HPDE6-E6E7 (cell line): ENCODE results near the gene ZNF423.

ENCODE experiments used
- DNase-seq: peaks from one replicate; pipeline ENCODE4 v3.0.0; 2011; ENCODE audit warnings: missing footprints; ENCODE audit errors: extremely low spot score

The ZNF423 gene

DNA sequence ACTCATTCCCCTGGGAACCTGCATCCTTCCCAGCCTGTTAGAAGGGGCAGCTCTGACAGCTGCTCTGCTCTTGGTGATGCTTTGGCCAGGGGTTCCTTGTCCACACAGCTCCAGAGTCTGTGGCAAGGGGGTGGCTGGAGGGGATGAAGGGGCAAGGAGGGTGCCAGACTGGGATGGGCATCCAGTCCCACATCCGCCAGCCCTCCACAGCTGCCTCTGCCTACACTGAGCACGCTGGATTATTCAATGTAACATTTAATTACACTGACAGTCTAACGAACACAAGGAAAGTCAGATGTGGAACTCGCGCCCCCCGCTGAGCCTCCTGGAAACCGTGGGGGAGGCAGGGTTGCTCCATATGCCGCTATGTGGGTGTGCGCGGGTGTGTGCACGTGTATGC lies 381.2 kb downstream of the ZNF423 start:
- no peak for DNase-seq

DNA sequence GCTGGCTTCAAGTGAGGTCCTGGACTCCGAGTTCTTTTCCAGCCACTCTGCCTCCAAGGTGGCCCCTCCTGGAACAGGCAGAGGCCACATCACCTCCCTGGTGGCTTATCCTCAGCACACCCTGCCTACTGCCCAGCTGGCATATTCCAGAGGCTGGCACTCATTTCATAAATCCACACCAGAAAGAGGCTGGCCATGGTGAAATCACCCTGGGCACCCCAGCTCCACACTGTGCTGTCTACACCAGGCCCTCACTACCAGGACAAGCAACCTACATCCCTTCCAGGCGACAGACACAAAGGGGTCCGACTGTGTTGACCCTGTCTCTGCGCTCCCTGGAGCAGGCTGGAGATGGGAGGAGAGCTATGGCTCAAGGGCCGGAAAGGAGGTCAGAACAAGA lies 382.1 kb downstream of the ZNF423 start:
- no peak for DNase-seq

DNA sequence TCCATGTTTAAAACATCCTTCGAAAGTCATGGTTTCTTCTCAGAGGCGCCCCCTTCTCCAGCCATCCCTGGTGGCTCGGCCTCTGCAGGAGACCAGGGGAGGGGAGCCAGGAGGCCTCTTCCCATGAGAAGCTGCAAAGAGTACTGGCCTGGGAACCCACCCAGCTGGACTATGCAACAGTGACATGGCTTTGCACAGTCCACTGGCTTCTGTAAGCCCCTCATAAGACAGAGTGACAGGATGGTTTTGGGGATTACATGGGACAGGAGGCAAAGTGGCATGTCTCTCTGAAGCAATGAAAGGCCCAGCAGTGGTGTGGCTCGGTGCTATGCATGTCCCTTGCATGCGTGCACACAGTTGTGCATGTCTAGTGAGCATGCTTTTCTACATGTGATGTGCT lies 382.8 kb downstream of the ZNF423 start:
- DNase-seq = no peak

DNA sequence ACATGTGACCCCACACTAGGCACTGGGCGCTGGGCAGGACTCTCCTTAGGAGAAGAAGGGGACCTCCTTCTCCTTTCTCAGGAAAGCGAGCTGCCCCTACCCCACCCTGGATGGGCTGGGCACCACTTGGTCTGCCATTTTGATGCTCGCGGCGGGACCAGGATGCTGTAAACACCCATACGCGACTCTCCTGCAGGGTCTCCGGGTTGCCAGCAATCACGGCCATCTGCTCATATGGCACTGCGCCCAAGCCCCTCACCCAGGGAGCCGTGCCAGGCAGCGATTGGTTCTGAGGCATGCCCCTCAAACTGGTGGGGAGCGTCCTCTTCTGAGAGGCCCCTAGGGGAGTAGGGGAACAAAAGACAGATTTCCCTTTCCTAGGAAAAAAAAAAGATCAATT lies 383.3 kb downstream of the ZNF423 start:
- no peak for DNase-seq

DNA sequence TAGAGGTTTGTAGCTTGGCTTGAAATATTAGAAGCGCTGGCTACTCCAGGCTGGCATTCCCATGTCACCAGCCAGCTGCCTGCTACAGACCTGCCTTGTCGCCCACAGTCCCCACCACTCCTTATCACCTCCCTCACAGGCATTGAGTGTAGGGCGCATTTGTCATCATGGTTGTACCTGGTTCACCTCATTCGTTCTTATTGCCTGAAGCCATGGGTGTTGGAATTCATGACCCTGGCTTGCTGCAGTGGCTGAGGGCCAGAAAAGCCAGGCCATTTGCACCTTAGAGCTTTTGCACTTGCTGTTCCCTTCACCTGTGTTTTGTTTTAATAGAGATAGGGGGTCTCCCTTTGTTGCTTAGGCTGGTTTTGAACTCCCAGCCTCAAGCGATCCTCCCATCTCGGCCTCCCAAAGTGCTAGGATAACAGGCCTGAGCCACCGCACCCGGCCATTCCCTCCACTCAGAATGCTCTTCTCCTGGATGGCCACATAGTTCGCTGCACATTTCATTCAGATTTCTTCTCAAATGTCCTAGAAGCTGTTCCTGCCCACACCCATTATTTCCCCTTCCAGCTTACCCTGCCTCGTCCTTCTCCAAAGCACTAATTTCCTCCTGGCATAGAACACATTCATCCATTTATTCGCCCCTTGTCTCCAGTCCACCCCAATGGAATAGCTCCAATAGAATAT lies 384.7 kb downstream of the ZNF423 start:
- DNase-seq = no peak

DNA sequence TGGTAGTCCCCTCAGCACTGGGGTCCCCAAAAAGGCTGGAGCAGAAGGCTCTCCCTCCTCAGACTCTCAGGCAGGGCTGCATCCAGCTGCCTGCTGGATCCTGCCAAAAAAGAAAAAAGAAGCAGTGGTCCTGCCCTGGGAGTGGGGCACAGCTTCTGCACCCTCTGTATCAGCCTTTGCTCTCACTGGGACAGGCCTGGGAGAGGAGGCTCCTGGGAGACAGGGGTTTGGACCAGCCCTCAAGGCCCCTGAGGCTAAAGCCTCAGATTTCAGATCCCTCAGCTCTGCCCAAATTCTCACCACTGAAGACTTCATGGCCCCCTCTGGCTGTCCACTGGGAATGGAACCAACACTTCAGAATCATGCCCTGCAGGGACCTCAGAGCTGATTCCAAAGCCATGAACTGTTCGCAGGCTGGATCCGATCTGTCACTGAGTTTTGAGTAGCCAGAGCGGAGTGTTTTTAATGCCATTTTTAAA lies 385.4 kb downstream of the ZNF423 start:
- DNase-seq = no peak

DNA sequence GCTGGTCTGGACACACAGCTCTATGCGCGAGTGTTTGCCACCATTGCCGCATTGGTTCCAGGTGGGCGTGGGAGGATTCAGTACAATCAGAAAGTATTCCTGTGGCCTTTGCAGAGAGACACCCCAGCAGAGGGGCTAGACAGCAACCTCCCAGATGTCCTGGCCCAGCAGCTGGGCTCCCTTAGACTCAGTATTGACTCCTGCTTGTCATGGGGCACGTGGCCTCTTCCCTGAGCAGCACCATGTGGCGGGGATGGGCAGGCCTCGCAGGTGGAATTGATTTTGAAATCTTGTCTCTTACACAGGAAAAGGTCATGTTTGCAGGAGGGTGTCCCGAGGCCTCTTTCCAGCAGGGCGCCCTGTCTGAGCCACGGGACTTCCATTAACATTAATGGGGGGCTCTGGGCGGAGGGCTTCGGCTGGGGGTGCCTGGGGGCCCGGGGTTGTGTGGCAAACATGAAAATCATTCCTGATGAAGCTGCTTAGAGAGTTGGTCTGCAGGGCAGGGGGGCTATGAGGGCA lies 385.9 kb downstream of the ZNF423 start:
- no peak for DNase-seq

DNA sequence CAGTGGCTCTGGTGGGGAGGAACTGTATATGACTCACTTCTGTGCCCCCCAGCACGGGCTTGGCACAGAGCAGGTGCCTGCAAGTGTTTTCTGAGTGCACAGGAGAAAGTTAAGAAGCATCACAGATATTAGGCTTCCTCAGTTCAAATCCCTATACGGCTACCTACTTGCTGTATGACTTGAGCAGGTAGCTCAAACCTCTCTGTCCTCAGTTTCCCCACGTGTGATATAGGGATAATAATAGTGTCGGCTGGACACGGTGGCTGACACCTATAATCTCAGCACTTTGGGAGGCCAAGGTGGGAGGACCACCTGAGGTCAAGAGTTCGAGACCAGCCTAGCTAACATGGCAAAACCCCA lies 386.6 kb downstream of the ZNF423 start:
- DNase-seq = no peak

DNA sequence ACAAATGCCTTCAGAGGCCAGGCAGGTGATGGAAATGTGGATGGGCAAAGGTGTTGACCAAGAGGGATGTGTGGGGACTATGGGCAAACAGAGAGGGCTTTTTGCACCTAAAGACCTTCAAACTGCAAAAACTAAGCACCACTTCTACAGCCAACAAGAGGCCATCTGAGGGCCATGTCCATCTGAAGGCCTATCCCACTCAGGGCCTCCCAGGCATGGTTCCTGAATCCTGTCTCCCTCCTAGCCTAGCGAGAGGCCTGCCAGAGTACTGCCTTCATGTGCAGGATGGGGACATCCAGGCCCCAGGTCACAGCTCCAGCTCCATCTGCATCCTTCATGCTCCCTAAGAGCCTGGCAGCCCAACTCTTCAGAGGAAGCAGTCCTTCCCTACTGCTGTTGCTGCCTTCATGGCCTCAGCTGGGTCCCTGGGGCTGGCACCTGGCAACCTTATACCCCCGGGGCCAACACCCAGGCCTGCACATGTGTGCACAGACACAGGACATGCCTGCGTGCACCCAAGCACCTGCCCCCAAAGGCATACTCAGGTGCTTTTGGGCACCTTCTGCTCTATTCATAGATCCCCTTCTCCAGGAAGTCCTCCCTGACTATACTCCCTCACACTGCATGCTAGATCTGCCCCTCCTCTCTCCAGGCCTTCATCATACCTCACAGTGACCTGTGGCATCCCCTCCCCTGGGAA lies 387.2 kb downstream of the ZNF423 start:
- no peak for DNase-seq

DNA sequence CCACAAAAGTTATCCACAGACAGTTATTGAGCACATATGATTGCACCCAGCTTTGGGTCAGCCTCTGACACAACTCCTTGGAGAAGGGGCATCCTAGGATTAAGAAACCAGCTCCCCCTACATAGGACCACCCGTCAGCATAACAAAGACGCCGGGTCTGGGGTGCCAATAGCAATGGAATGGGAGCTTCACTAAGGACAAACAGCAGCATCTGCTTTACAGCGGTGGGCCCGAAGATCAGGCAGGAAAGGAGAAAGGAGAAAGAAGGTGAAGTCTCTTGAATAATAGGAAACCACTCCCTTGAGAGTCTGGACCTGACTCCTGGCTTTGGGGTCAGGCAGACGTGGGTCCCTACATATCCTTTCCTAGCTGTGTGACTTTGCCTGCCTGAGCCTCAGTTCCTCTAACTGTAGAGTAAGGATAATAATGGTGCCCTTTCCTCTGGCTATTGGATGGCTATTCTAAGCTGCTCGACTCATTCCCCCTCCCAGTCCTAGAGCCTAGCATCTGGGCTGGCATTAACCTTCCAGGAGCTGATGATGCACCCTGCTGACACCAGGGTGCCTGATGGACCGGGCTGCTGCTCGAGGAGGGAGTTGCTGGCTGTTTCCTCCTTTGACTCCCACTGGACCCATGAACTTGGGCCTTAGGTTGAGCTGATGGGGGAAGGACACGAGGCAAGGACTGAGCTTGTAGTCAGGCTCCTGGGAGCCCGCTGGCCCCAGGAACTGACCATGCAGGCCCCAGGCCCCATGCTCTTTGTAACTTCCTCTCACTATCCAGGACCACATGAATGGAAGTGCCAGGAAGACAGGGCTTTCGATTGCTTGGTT lies 388.2 kb downstream of the ZNF423 start:
- no peak for DNase-seq

DNA sequence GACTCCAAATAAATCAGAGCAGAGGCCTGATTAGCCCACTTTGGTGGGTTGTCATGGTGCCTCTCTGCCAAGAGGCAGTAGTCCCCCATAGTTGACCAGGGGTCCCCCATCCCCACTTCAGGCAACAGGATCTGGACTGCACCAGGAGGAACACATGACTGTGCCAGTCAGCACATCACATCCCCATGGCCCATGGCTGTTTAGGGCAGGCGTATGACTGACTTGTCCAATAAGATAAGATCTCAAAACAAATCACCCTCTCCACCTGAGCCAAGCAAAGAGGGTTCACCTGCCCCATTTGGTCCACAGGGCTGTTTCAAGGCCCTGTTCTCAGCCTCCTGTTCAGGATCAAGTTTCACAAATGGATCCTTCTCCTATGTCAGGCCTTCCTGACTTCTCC lies 389.0 kb downstream of the ZNF423 start:
- no peak for DNase-seq

DNA sequence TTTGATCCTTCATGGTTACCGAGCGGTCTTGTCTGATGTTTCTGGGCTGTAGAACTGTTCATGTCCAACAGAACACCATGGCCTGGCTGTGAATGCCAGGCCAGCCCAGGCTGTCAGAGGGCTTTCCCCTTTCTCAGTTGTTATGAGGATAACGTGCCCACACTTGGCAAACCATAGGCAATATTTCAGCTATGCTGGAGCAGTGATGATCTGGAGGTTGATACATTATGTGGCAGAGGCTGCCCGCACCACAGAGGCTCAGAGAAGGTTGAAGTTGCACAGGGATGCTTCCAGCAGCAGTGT lies 389.4 kb downstream of the ZNF423 start:
- no peak for DNase-seq

DNA sequence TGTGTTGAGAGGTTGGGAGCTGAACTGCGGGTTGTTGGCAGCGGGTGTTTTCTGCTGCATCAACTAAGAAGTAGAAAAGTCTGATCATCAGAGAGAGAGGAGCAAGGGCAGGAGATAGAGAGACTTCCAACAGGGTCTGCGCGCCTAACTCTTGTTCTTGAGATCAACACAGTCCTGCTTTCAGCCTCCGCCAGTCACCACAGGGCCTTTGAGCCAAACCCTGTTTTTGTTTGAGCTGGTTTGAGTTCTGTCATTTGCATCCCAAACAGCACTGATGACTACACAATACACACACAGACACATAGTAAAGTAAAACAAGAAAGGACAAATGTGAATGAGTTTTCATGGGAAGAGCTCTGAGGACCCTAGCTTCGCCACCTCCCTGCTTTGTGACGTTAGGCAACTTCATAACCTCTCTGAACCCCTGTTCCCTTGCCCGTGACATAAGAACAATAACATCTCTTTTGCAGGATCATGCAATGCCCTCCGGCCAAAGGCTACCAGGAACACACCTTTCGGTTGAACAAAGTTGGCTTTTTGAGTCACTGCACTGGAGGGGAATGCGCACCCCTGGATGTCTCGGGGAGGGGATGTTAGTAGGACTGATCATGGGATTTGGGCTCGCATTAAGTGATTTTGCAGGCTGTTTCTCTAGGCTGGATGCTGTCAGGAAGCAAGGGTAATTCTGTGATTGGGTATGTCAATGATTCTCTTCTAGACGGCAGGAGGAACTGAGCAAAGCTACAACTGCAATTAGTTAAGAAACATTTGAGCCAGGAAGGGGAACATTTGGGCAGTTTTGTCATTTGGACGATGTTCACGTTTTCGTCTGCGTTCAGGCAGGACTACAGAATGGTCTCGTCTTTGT lies 390.0 kb downstream of the ZNF423 start:
- no peak for DNase-seq

DNA sequence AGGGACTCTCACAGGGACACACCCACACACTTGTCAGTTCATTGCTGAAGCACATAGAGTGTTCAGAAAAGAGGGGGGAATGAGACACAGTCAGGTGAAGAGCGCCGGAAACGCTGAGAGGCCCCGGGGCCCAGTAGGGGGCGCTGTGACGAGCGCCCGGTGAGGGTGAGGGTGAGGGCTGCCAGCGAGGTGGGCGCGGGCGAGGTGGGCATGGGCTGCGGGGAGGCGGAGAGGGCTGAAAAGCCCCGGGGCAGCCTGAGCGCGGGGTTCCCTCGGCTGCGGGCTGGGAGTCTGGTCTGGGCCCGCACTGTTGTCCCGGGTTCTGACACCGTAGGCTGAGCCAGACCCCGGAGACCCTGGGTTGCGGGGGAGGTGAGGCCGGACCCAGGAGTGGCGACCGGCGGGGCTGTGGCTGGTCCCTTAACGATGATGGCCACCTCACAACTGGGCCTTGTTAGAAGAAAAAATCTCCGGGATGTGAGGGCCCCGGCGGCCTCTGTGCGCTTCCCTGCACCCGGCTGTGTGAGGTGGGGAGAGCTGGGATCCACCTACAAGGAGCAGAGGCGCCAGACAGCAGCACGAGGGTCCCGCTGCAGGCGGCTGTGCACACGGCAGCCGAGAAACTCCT lies 390.9 kb downstream of the ZNF423 start:
- no peak for DNase-seq

DNA sequence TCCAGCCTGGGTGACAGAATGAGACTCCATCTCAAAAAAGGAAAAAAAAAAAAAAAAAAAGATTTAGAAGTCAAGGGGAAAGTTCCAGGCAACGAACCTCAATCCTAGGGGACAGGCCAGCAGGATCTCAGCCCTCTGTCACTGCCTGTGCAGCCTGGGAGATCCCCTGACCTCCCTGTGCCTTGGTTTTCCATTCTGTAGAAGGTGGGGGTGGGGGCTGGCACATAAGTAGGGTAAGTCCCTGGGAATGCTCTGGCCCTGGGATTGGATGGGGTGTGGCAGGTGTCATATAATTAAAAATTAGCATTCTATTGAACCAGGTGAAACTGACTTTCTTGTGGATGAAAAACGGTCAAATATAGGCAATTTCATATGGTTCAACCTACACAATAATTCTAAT lies 391.8 kb downstream of the ZNF423 start:
- no peak for DNase-seq

DNA sequence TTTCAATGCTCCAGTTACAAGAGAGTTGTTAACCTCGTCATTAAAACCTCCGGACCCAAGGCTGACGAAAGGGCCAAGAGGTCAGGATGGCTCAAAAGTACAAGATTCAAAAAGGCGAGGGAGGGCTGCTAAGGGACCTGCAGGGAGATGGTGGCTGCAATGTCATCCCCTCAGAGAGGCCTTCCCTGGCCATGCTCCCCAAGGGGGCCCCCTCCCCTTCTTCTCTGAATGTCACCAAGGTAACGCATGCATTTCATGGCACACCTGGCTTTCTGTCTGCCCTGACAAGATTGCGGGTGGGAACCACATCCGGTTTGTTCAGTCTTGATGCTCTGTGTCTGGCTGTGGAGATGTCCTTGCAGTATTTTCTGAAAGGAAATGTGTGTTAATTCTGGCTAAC lies 392.4 kb downstream of the ZNF423 start:
- DNase-seq = no peak

DNA sequence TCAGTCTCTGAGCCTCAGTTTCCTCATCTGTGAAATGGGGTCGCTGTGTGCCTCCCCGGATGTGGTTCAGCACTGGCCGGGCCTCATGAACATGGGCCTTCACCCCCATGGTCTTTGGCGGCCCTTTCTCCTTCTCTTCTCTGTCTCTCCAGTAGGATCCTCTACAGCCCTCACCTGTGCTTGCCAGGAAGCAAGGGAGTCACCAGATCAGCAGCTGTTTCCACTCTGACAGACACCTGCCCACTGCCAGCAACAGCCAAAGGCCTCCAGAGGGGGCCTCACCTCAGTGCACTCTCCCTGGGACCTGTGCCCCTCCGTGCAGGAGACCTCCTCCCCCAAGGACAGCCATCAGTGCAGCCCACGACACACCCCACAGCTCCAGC lies 392.9 kb downstream of the ZNF423 start:
- DNase-seq = no peak

DNA sequence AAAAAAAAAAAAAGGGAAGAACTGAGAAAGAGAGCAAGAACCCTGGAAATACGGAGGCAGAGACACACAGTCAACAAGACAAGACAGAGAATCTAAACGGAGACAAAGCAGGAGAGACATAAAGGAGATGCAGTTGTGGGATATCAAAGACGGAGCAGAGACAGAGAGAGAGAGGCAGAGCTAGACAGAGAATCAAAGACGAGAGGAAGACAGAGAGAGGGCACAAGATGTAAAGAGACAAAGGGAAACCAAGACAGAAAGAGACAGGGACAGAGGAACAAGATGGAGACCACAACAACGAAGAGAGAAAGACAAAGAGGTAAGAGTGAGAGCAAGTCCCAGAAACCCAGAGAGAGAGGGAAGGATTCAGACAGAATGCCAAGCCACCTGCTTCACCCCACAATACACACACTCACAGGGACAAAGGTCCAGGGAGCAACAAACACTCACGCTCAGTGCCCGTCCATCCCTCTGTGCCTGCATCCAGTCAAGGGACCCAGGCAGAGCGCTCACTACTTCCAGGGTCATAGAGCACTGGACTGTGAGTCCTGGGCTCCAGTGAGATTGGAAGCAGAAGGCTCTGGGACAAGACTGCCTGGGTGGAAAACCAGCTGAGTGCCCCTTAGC lies 393.4 kb downstream of the ZNF423 start:
- DNase-seq = no peak

DNA sequence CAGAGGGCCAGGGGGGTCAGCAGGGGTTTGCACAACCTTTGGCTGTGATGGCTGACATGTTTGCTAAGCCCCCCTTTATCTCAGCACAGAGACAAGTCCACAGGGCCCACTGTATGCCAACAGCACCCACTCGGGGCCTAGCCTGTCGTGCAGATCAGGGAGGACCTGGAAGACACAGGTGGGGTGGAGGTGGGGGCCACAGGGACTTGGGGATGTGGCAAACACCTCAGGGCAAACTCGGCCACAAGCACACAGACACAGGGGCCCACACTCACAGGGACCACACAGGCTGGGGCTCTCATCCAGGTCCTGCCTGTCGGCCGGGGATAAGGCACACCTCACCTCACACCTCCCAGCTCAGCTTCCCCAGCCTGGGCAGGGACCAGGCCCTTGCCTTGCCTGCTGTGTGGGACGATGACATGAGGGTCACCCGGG lies 394.4 kb downstream of the ZNF423 start:
- no peak for DNase-seq

DNA sequence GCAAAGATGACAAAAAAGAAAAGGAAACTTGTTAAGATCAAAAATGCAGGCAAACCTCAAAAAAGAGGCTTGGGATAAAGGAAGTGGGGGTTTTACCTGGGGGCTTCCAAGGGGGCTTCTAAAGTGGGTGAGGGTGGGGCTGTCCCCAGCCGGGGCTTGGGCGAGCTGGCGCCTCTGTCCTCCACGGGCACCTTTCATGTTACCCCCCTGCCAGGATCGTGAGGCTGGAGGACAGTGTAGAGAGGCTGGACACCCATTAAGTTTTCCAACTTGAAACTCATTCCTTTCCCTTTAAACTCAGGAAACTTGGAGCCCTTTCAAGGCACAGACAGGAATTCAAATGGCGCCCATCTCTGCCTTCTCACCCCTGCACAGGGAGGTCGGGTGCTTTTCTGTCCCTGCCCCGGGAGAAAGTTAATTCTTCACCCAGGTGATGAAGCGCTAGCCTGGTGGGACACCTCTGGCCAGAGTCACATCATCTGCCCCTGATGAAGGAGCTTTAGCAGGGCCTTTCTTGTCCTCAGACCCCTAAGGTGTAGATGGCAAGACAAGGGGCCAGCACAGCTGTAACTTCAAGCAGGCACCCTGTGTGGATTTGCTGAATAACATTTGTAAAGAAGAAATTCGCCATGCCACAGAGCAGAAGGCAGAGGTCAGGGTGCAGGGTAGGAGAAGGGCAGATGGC lies 395.0 kb downstream of the ZNF423 start:
- DNase-seq = no peak
